ENCODE results near the gene C1orf87.
A peak's percentile ranks its signal among the peaks of the same experiment; 100 is the strongest.

C1orf87 gene

GRCh38 chr1:60037669-60038068 lies 35.9 kb downstream of the C1orf87 start:
- no peak overlapping the region for H3K4me3 ChIP-seq (ENCODE audit: low read length, poor library complexity, severe bottlenecking)
- no peaks in the 10 kb centered on the region for H3K9me3 ChIP-seq (ENCODE audit: insufficient read depth, low read depth, low read length)
- H2AFZ ChIP-seq (ENCODE audit: low read length): peak overlapping the region; percentile 41; the same call in 1 of the 2 replicates
- no peaks in the 10 kb centered on the region for H3K9me2 ChIP-seq (replicated peaks; ENCODE audit: low read depth, low read length)
- H3K79me2 ChIP-seq (ENCODE audit: insufficient read depth, low read length): no peaks in the 10 kb centered on the region
- no peak overlapping the region for H3K4me2 ChIP-seq (ENCODE audit: low read depth, low read length, poor library complexity, severe bottlenecking)
- no peaks in the 10 kb centered on the region for H3K4me1 ChIP-seq (ENCODE audit: insufficient read depth, low read length, poor library complexity, severe bottlenecking)
- no peaks in the 10 kb centered on the region for H3F3A ChIP-seq (ENCODE audit: low read depth)
- no peaks in the 10 kb centered on the region for H3K36me3 ChIP-seq (ENCODE audit: insufficient read depth, low read length)
- no peaks in the 10 kb centered on the region for H3K27me3 ChIP-seq (ENCODE audit: insufficient read depth, low read length, poor library complexity, severe bottlenecking)
- no peak for TF ChIP-seq CTCF (conservative IDR thresholded peaks at IDR 0.05; ENCODE audit: low read length)
- no peak for TF ChIP-seq EZH2phosphoT487 (IDR thresholded peaks at IDR 0.05; ENCODE audit: borderline replicate concordance)
- H3K9ac ChIP-seq (ENCODE audit: low read depth, low read length, poor library complexity, severe bottlenecking): no peak overlapping the region
- H4K20me1 ChIP-seq (ENCODE audit: insufficient read depth, low read length, poor library complexity, severe bottlenecking): no peaks in the 10 kb centered on the region

- Histone ChIP-seq H3F3A (ENCODE audit: low read depth) (no peaks in the 10 kb centered on the region), H4K20me1 (ENCODE audit: insufficient read depth, low read length, poor library complexity, severe bottlenecking) (no peaks in the 10 kb centered on the region), H3K4me1 (ENCODE audit: insufficient read depth, low read length, poor library complexity, severe bottlenecking) (no peaks in the 10 kb centered on the region), H3K79me2 (ENCODE audit: insufficient read depth, low read length) (no peaks in the 10 kb centered on the region), H3K36me3 (ENCODE audit: insufficient read depth, low read length) (no peaks in the 10 kb centered on the region), H3K4me2 (ENCODE audit: low read depth, low read length, poor library complexity, severe bottlenecking) (no peak overlapping the region), H3K9ac (ENCODE audit: low read depth, low read length, poor library complexity, severe bottlenecking) (no peak overlapping the region), H3K4me3 (ENCODE audit: low read length, poor library complexity, severe bottlenecking) (no peak overlapping the region), H3K9me3 (ENCODE audit: insufficient read depth, low read depth, low read length) (no peaks in the 10 kb centered on the region), H2AFZ (ENCODE audit: low read length) (no peak overlapping the region), H3K9me2 (replicated peaks; ENCODE audit: low read depth, low read length) (no peaks in the 10 kb centered on the region), H3K27me3 (ENCODE audit: insufficient read depth, low read length, poor library complexity, severe bottlenecking) (no peaks in the 10 kb centered on the region)
- no peak for TF ChIP-seq EZH2phosphoT487 (IDR thresholded peaks at IDR 0.05; ENCODE audit: borderline replicate concordance)
- no peak for TF ChIP-seq CTCF (conservative IDR thresholded peaks at IDR 0.05; ENCODE audit: low read length)
Observed at GRCh38 chr1:60036856-60037460, 36.6 kb downstream of the C1orf87 start.

GRCh38 chr1:60035921-60036320 lies 37.6 kb downstream of the C1orf87 start:
- H3K27me3 ChIP-seq (ENCODE audit: insufficient read depth, low read length, poor library complexity, severe bottlenecking): no peaks in the 10 kb centered on the region
- no peaks in the 10 kb centered on the region for H3K79me2 ChIP-seq (ENCODE audit: insufficient read depth, low read length)
- no peak overlapping the region for H3K4me3 ChIP-seq (ENCODE audit: low read length, poor library complexity, severe bottlenecking)
- no peaks in the 10 kb centered on the region for H3K36me3 ChIP-seq (ENCODE audit: insufficient read depth, low read length)
- H2AFZ ChIP-seq (ENCODE audit: low read length): no peak overlapping the region
- H4K20me1 ChIP-seq (ENCODE audit: insufficient read depth, low read length, poor library complexity, severe bottlenecking): no peaks in the 10 kb centered on the region
- H3K9me3 ChIP-seq (ENCODE audit: insufficient read depth, low read depth, low read length): no peaks in the 10 kb centered on the region
- no peak for TF ChIP-seq EZH2phosphoT487 (IDR thresholded peaks at IDR 0.05; ENCODE audit: borderline replicate concordance)
- TF ChIP-seq CTCF (conservative IDR thresholded peaks at IDR 0.05; ENCODE audit: low read length): no peak
- no peaks in the 10 kb centered on the region for H3K9me2 ChIP-seq (replicated peaks; ENCODE audit: low read depth, low read length)
- no peaks in the 10 kb centered on the region for H3K4me1 ChIP-seq (ENCODE audit: insufficient read depth, low read length, poor library complexity, severe bottlenecking)
- no peak overlapping the region for H3K4me2 ChIP-seq (ENCODE audit: low read depth, low read length, poor library complexity, severe bottlenecking)
- no peaks in the 10 kb centered on the region for H3F3A ChIP-seq (ENCODE audit: low read depth)
- H3K9ac ChIP-seq (ENCODE audit: low read depth, low read length, poor library complexity, severe bottlenecking): no peak overlapping the region
